HG03108 (cell line): ENCODE results near the gene DGKH.
A peak's percentile ranks its signal among the peaks of the same experiment; 100 is the strongest.

ENCODE experiments used
- ATAC-seq: cut with Tn5 transposase; IDR thresholded peaks from one replicate; pipeline ENCODE4 v1.9.1; 2021; ENCODE audit warnings: moderate library complexity; ENCODE audit not compliant: unreplicated experiment

DGKH gene, protein sequence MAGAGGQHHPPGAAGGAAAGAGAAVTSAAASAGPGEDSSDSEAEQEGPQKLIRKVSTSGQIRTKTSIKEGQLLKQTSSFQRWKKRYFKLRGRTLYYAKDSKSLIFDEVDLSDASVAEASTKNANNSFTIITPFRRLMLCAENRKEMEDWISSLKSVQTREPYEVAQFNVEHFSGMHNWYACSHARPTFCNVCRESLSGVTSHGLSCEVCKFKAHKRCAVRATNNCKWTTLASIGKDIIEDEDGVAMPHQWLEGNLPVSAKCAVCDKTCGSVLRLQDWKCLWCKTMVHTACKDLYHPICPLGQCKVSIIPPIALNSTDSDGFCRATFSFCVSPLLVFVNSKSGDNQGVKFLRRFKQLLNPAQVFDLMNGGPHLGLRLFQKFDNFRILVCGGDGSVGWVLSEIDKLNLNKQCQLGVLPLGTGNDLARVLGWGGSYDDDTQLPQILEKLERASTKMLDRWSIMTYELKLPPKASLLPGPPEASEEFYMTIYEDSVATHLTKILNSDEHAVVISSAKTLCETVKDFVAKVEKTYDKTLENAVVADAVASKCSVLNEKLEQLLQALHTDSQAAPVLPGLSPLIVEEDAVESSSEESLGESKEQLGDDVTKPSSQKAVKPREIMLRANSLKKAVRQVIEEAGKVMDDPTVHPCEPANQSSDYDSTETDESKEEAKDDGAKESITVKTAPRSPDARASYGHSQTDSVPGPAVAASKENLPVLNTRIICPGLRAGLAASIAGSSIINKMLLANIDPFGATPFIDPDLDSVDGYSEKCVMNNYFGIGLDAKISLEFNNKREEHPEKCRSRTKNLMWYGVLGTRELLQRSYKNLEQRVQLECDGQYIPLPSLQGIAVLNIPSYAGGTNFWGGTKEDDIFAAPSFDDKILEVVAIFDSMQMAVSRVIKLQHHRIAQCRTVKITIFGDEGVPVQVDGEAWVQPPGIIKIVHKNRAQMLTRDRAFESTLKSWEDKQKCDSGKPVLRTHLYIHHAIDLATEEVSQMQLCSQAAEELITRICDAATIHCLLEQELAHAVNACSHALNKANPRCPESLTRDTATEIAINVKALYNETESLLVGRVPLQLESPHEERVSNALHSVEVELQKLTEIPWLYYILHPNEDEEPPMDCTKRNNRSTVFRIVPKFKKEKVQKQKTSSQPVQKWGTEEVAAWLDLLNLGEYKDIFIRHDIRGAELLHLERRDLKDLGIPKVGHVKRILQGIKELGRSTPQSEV

DNA sequence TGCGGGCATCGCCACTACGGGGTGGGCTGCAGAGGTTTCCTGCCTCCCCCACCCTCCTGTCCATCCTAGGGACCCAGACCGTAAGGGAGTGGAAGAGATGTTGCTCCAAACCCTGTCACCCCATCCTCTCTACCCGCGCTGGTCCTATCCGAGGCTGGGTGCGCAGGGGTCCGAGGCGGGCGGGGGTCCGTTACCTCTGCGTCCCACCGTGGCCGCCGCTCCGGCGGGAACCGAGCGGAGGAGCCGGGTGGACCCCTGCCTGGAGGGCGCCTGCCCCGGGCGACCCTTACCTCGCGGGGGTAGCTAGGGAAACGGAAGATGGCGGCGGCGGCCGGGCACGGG, at the start of gene DGKH:
TSS of gene DGKH (plus strand) at position 307 of the 342 bp plus-strand sequence. CDS start 126 bp downstream, outside the sequence.
- no peak for ATAC-seq

DNA sequence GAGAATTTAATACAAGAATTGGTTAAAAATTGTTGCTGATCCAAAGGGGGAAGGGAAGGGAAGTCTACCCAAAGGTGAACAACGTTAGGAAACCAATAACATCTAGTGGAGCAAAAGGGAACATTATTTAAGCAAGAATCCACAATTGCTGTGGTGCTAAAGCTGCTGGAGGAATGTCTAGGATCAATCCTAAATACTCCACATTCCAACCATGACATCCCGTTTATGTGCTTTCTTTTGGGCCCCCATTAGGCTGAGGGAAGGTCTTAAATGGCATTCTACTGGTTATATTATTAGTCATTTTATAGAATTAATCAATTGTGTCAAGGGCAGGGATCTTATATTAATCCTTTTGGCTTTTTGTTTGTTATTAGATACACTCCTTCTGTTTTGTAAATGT, 47.6 kb upstream of the DGKH start:
- ATAC-seq: no peak

DNA sequence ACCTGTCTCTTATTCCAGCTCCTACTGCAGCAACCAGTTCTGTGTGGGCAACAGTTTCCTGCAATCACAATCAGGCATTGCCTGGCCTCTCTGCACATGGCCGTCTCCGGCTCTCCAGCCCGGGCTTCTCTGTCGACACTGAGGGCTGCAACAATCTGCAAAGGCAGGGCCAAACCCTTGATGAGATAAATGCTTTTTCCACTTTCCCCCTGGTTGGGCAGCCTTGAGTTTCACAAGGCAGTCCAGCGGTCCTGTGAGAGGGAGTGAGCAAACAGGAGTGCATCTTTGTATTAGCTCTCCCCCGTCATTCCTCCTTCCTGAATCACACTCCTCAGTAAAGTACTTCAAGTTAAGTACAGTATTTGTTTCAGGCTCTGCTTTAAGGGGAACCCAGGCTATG, 46.9 kb upstream of the DGKH start:
- ATAC-seq: no peak

DNA sequence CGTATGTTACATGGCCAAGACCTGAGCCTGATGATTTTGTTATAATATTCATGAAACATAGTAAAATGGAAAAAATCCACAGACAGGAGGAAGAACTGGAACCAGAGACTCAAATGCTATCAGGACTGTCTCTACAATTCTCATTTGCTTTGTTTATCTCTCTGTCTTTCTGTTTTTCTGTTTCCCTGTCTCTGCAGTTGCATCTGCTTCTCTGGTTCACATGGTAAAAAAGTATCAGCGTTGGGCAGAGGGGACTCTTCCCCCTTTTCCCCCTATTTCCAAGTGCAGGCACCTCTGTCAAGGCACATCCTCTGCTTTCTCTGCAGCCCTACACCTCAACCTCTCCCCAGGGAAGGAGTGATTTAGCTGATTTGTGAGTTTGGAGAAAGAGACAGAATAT, 46.4 kb upstream of the DGKH start:
- no peak for ATAC-seq

DNA sequence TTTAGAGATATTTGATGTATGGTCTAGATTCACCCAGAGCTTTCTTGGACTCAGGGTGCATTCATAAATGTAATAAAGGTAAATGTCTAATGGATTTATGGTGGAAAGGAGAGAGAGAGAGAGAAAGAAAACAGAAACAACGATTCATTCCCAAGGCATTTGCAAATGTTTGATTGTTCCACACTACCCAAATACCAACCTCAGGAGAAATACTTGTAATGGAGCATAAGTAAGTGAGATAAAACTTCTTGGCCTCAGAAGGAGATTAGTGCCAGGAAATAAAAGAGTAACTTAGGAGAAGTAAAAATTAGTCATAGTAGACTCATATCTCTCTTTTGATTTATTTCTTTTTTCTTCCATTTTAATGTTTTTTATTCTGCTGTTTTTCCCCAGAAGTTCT, 40.6 kb upstream of the DGKH start:
- ATAC-seq: no peak

DNA sequence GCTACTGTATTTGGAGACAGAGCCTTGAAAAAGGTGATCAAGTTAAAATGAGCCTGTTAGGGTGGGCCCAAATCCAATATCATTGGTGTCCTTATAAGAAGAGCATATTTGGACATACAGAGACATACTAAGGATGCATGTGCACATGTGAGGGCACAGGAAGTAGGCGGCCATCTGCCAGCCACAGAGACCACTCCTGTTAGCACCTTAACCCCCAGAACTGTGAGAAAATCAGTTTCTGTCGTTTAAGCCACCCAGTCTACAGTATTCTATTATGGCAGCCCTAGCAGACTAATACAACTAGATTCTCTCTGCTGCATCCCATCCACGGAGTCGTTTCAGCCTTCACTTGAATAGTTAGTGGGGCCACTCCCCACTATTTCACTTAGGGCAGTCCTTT, 39.4 kb upstream of the DGKH start:
- no peak for ATAC-seq

DNA sequence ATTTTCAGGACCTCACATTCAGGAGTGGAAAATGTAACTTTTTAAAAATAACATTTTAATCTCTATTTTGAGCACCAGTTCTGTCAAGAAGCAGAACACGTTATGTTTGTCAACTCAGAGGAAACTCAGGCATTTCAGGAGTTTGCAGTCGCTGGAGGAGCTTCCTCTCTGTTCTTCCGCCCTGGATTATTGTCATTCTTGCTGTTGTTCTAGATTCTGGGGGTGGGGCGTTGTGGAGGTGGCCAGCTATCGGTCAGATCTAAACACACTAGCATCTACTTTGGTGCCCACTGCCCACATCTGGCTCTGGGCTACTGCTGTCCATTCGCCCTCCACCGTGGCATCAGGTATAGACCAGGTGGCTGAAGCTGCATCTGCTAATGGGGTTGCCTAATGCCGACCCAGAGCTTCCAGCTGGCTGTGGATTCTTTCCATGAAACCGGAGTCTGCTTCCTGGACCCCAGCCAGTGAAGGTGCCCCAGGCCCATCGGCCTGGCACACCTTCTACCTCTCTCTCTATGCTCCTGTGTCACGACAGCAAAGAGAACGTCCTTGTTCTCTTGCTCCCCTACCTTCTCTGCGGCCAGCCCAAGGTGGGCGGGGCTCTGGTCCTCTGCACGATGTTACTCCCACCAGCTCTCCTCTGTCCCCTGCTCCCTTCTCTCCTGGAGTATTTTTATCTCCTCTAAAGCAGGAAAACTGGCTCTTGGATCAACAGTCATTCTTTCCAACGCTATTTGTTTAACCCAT, 36.7 kb upstream of the DGKH start:
- no peak for ATAC-seq

DNA sequence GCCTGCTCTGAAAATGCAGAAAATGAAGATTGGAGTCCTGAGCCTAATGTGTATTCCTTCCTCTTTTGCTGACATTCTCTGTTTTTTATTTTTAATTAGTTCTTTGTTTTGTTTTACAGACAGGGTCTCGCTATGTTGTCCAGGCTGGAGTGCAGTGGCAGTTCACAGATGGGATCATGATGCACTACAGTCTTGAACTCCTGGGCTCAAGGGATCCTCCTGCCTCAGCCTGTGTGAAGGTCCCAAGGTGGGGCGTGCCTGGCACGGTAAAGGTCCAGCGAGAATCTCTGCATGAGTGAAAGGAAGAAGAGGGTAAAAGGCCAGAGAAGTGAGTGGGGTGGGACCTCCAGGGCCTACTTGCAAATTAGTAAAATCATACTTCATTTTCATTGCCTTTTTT, 34.3 kb upstream of the DGKH start:
- no peak for ATAC-seq

DNA sequence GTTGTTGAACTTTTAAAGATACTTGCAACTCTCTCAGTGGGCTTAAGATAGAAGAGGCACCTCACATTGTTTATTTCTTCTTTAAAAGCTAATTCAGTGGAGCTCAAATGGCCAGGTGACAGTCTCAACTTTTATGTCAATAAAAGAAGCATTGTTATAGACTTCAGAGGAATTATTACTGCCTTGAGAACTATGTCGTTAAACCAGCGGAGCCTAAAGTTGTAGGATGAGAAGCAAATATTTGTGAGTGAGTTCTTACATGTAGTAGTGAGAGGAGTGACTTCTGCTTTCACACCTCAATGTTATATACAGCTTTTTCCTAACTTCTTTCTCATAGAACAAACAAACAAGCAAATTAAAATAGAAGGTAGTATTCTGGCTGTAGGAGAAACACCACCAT, 31.2 kb upstream of the DGKH start:
- ATAC-seq: no peak

DNA sequence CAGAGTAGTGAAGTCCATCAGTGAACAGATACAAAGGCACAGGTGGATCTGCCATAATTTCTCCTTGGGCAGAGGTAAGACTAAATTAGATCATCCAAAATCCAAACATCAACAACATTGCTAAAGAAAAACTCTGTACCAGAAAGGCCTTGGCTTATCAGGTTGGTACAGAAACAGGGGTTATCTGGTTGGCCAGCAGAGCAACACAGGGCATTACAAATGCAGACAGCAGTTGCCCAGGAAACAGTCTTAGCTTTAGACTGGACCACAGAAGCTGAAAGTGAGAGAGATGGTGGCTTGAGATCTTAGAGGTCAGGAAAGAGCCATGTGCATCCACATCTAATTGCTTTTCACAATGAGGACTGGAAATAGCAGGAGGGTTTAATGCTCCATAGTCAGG, 26.6 kb upstream of the DGKH start:
- ATAC-seq: no peak

DNA sequence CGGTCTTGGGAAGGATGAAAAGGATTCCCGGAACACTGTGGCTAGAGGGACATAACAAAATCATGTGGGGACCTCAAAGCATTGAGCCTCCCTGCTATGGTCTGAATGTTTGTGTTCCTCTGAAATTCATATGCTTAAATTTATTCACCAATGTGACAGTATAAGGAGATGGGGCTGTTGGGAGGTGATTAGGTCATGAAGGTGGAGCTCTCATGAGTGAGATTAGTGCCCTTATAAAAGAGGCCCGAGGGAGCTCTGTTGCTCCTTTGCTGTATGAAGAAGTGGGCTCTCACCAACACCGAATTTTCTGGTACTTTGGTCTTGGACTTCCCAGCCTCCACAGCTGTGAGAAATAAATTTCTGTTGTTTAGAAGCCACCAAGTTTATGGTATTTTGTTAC, 26.1 kb upstream of the DGKH start:
- no peak for ATAC-seq

DNA sequence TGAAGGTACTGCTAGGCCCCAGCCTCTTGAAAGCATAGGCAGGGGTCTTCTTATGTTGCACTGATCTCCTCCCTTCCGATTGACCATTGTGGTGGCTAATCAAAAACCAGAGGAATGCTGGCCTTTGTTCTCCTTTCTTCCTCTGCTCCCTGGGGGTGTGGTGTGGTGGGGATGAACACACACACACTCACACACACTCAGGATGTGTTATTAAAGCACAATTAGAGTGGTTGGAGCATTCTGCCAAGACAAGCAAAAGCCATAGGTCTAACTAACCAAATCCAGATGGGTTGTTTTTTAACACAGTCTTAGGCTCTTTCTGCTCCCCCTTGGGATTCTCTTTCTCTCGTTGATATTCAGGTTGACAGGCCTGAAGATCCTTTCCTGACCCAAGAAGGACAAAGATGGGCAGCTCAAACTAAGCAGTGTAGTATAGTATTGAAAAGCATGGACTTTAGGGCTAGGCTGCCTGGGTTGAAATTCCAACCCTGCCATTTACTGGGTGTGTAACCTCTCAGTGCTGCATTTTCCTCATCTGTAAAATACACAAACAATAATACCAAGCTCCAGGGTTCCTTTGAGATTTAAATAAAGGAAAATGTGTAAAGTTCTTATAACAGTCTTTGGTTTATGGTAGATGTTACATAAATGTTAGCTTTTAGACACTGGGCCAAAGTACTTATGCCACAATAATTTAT, 25.5 kb upstream of the DGKH start:
- ATAC-seq: no peak

DNA sequence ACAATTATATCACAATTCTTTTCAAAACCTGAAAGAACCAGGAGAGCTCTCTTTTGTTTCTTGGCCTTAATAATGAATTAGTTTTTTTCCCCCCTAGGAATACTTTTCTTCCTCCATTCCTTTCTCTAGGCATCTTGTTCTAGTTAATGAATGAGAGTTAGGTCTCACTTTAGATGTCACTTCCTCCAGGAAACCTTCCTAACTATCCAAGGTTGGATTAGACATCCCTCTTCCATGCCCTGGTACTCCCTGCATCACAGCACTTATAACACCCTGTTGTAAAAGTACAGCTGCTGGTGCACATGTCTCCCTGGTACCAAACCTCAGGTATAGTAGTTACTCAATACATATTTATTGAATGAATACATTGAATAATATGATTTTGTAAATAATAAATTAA, 21.2 kb upstream of the DGKH start:
- no peak for ATAC-seq

DNA sequence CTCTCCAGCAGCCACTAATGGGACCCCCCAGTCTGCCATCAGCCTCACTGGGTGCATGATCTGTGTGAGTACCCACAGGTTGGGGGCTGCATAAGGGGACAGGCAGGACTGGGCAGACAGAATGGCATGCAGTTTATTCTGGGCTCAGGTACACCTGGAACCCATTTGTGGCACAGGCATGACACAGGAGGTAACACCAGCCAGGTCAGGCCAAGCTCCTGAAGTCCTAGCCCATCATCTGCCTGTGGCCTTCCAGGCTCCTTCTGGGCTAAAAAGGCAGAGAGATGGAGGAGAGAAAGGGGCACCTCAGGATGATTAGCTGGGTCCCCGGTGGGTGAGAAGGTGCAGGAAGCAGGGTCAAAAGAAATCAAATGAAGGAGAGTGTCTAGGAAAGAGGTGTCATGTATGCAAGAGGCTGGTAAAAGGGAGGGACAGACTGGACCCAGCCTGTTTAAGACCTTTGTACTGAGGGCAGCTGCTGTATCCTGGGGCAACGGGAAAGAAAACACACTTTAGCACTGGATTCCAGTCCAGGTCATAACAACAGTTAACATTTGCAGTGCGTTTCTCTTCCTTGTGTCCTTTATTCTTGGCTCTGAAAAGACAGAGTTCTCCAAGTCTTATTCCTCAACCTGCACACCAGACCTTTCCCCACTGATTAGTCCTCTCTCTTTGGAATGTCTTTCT, 20.2 kb upstream of the DGKH start:
- ATAC-seq: no peak

DNA sequence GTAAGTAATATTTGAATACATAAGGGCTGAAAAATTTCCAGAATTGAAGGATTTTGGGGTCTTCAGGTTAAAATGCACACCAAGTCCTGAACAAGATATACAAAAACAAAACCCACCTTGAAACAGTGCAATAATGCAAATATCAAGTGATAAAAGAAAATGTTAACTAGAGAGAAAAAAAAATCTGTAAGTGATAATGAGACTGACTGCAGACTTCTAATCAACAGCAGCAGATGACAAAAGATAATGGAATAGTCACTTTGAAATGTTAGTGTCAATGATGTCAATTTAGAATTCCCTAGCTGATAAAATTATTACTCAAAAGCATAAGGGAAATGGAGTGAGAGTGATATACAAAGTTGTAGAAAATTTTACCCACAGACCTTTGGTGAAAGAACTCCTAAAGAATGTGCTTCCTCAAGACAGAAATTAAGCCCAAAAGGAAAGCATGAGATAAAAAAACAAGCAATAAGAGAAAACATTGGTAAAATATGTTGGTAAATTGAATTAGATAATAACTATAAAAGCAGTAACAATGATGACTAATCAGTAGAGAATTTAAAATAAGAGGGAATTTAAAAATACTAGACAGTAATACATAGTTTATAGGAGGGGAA, 12.4 kb upstream of the DGKH start:
- ATAC-seq: no peak

DNA sequence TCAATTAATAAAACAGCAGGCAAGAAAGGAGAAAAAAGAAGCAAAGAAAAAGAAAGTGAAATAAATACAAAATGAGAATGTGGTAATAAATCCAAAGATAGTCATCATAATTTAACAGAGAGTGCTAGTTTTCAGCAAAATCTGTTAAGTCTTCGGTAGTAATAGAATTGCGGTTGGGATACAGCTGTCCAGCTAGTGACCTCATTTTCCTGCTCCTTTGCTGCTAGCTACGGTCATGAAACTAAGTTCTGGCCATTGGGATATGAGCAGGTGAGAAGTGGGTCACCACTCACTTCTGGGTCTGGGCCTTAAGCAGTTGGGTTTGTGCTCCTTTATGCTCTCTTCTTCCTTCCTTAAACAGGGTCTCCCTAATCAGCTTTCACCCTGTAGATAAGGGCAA, 11.7 kb upstream of the DGKH start:
- ATAC-seq: no peak

DNA sequence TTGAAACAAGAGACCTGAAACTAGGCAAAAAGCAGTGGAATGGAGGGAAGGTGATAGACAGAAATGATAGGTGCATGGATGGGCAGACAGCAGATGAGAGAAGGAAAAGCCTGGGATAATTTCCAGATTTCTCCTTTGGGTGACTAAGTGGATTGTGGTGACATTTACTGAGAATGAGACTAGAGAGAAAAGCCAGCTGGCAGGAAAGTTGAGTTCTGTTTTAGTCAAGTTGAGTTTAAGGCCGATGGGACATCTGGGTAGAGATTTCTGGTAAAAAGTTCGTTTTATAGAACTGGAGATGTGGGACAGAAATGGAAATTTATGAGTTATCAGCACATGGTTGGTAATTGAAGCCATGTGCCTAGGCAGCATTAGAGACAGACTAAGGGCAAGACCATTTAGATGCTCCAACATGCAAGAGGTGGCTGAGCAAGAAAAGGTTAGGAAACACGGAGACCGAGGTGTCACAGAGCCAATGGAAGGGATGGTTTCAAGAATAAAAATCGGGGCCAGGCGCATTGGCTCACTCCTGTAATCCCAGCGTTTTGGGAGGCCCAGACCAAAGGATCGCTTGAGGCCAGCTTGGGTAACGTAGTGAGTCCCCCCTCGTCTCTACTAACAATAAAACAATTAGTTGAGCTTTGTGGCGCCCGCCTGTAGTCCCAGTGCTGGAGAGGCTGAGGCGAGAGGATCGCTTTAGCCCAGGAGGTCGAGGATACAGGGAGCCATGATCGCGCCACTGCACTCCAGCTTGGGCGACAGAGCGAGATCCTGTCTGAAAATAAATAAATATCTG, 9.6 kb upstream of the DGKH start:
- ATAC-seq: no peak

DNA sequence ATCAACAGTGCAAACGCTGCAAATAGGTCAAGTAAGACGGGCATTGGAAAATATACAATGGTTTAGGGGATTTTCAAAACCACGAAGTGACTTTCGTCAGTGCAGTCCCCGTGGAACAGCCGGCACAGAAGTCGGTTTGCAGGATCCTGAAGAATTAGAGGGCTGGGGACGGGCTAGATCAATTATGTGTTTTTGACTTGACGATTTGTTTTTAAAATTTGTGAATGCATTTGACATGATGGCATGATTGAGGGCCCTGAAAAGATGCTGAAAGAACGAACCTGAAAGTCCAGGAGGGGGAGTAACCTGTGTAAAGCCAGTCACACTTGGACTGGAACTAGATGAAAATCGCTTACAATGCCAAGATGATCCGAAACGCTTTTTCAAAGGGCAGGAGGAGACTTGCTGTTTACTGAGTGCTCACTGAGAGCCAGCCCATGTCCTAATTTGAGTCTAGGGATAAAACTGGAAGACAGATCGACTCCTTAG, 8.9 kb upstream of the DGKH start:
- peak; percentile 4 for ATAC-seq
